BJ (cell line): ENCODE results near the gene STX3. TPM values are rescaled to one million over a fixed set of nuclear protein-coding genes. Genes with fewer than 3 reads are reported as not detected.
"Not testable (repeated sequence)": the region's sequence is repeated elsewhere in the genome, so short reads cannot be mapped to it uniquely, and the experiment has no call there.

Experiments
- CTCF ChIA-PET: fragments of 350-600 bp; formaldehyde crosslinking; extraction: SDS; loops from one replicate; lab custom pipeline; 2021; ENCODE audit warnings: antibody characterized with exemption, inconsistent platforms; lab: Yijun Ruan, JAX
- POLR2A ChIA-PET: fragments of 300-600 bp; sonication (Branson Sonifier 250); formaldehyde crosslinking; extraction: SDS; loops from one replicate; lab custom pipeline; 2021; ENCODE audit warnings: antibody characterized with exemption; lab: Charles Lee
- DNase-seq: peaks from one replicate; pipeline ENCODE4 v3.0.0-alpha.2; 2011; ENCODE audit warnings: low read depth
- H3K27me3 ChIP-seq: 2 replicates; pipeline ENCODE4 v1.6.0; 2011; ENCODE audit warnings: low read length; ENCODE audit not compliant: control insufficient read depth, insufficient read depth
- H3K36me3 ChIP-seq: 2 replicates; pipeline ENCODE4 v1.5.1; 2011; ENCODE audit warnings: low read length; ENCODE audit not compliant: control insufficient read depth, insufficient read depth
- H3K4me3 ChIP-seq: 2 replicates; pipeline ENCODE4 v1.5.1; 2011; ENCODE audit warnings: low read depth, mild to moderate bottlenecking, control low read depth, low read length
- polyA plus RNA-seq: library from polyadenylated mRNA; depleted of rRNA; stranded (reverse); fragments of >200 nt; gene quantifications from 2 replicates; pipeline ENCODE4 v1.2.3, GENCODE V29; 2011
- TF ChIP-seq, protein P1 (sequence below): IDR thresholded peaks from 2 replicates; pipeline ENCODE4 v1.5.1; 2011; ENCODE audit warnings: low read depth, mild to moderate bottlenecking, control low read depth, inconsistent platforms, low read length, moderate library complexity; ENCODE audit not compliant: insufficient read depth

Gene STX3
- polyA plus RNA-seq, 1 experiment = 8.8 TPM

DNA sequence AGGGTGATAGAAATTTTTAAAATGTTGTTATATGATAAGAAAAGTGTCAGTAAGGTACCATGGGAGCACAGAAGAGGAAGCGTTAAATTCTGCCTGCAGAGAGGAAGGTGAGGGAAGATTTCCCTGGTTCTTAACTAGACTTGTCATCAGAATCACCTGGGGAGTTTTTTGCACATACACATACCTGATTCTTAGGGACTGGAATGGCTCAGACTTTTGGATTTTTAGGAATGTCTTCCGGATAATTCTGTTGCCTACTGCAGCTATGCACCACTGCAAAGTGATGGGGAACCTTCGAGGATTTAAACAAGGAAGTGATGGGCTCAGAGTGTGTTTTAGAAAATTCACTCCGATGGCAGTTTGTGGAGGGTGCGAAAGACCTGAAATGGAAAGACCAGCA, 21.9 kb downstream of the STX3 start:
- POLR2A ChIA-PET = no interaction called here

DNA sequence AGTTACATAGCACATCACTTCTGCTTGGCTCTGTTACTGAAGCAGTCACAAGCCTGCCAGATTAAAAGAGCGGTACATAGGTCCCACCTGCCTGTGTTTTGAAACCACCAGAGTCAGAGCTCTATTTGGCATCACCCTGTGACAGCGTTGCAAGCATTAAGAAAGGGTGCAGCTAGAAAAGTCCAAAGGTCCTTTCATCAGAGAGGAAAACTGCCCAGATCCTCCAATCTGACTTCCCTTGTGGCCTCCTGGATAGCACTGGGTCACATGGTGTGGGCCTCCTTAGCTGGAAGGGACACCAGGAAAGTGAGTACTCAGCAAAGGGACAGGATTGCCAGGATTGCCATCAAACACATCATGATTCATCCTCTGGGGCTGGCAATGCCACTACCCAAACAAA, 22.9 kb downstream of the STX3 start:
- ChIA-PET CTCF (interaction anchor here (0.8 to 0.9 kb wide), 3 partner anchors 11 to 23 kb away, joined by 3 read pairs; no protein-coding TSS in a partner anchor), POLR2A (no interaction called here)
- DNase-seq = no peak
- Histone ChIP-seq H3K36me3 (no peaks in the 10 kb centered on the region), H3K4me3 (no peak overlapping the region), H3K27me3 (no peaks in the 10 kb centered on the region)
- TF ChIP-seq, protein P1, sequence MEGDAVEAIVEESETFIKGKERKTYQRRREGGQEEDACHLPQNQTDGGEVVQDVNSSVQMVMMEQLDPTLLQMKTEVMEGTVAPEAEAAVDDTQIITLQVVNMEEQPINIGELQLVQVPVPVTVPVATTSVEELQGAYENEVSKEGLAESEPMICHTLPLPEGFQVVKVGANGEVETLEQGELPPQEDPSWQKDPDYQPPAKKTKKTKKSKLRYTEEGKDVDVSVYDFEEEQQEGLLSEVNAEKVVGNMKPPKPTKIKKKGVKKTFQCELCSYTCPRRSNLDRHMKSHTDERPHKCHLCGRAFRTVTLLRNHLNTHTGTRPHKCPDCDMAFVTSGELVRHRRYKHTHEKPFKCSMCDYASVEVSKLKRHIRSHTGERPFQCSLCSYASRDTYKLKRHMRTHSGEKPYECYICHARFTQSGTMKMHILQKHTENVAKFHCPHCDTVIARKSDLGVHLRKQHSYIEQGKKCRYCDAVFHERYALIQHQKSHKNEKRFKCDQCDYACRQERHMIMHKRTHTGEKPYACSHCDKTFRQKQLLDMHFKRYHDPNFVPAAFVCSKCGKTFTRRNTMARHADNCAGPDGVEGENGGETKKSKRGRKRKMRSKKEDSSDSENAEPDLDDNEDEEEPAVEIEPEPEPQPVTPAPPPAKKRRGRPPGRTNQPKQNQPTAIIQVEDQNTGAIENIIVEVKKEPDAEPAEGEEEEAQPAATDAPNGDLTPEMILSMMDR = no peak

More for the DNA sequence above, 21.9 kb downstream of the STX3 start:
- no peak overlapping the region for H3K4me3 ChIP-seq
- no peak for DNase-seq
- TF ChIP-seq, protein P1 = no peak
- CTCF ChIA-PET = no interaction called here
- no peaks in the 10 kb centered on the region for H3K27me3 ChIP-seq
- H3K36me3 ChIP-seq = no peaks in the 10 kb centered on the region

DNA sequence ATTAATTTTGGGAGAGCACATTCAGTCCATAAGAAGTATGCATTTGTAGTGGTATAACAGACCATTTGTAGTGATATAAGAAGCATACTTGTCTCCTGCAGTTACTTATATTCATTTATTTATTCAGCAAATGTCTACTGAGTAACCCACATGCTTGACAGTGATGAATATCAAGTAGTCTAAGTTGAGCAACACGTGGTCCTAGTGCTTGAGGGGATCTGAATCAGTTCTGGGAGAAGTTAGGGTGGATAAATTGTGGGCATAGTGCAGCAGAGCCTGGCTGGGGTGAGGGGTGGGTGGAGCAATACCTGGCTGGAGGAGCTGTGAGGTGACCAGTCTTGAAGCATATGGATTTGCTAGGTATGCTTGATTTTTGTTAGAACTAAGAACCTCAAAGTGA, 24.3 kb downstream of the STX3 start:
- POLR2A ChIA-PET = no interaction called here

DNA sequence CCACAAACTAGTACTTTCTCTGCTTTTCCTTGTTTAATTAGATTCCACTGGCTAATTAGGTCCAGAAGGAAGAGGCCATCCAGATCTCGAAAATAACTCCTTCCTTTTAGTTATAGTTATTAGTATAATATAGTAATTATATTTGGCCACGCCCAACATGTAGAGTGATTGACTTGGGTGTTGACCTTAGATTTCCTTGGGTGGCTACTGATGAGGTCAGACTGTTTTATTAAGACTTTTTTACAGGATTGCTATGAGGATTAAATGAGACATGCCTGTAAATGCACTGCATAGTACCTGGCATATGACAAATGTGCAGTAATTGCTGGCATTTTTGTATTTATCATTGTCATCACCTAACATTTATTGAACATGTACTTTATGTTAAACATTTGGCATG, 26.9 kb downstream of the STX3 start:
- Histone ChIP-seq H3K4me3 (no peak overlapping the region), H3K36me3 (no peaks in the 10 kb centered on the region), H3K27me3 (no peaks in the 10 kb centered on the region)
- POLR2A ChIA-PET = no interaction called here
- no peak for DNase-seq
- CTCF ChIA-PET = interaction anchor here (0.6 kb wide), 2 partner anchors 29 to 245 kb away, joined by 3 to 4 read pairs; no protein-coding TSS in a partner anchor
- TF ChIP-seq, protein P1 = no peak

More for the DNA sequence above, 24.3 kb downstream of the STX3 start:
- no peak overlapping the region for H3K4me3 ChIP-seq
- H3K36me3 ChIP-seq = no peaks in the 10 kb centered on the region
- TF ChIP-seq, protein P1 = no peak
- CTCF ChIA-PET = no interaction called here
- no peak for DNase-seq
- no peaks in the 10 kb centered on the region for H3K27me3 ChIP-seq

DNA sequence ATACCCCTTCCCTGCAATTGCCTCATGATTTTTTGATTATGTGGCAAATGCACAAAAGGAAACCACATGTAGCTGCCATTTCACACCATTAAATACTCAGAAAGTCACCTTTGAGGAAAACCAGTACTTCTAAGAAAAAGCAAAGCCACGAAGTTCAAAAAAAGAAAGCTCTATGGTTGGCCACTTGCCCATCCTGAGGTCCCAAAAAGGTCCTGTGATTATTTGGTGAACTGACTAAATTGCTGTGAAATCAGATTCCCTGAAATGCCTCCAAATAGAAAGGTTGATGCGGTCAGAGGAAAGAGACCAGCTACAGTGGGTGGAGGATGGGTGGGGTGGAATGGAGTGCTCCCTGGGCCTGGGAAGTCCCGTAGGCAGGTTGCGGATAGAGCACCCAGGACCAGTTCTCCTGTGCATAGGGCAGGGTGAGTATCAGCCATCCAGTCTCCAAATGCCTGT, 28.5 kb downstream of the STX3 start:
- Histone ChIP-seq H3K27me3 (no peaks in the 10 kb centered on the region), H3K4me3 (no peak overlapping the region), H3K36me3 (no peaks in the 10 kb centered on the region)
- ChIA-PET POLR2A (no interaction called here), CTCF (no interaction called here)
- DNase-seq = no peak
- TF ChIP-seq, protein P1 = no peak

DNA sequence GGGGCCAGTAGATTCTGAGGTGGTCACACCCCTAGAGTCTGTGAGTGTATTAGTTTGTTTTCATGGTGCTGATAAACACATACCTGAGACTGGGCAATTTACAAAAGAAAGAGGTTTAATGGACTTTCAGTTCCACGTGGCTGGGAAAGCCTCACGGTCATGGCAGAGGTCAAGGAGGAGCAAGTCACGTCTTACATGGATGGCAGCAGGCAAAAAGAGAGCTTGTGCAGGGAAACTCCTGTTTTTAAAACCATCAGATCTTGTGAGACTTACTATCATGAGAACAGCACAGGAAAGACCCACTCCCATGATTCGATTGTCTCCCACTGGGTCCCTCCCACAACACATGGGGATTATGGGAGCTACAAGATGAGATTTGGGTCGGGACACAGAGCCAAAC, 29.3 kb downstream of the STX3 start:
- CTCF ChIA-PET = interaction anchor here (1.6 to 1.9 kb wide), 2 partner anchors 17 to 30 kb away, joined by 7 read pairs; partner anchors contain the start of gene STX3
- H3K36me3 ChIP-seq, H3K4me3 ChIP-seq, POLR2A ChIA-PET, H3K27me3 ChIP-seq, DNase-seq: not testable (repeated sequence)
